OCI-LY7 (cell line): Measurements from ENCODE around the gene MYBL2.

Source experiments
- CTCF ChIP-seq: fragments of 200-600 bp; sonication (generic); conservative IDR thresholded peaks from 2 replicates; pipeline ENCODE4 v1.5.1; 2014; ENCODE audit warnings: mild to moderate bottlenecking, antibody characterized with exemption, low read length, moderate library complexity, mixed read lengths
- EZH2phosphoT487 ChIP-seq: fragments of 200-600 bp; sonication (generic); IDR thresholded peaks from 2 replicates; pipeline ENCODE4 v1.6.1; 2018; ENCODE audit warnings: low read depth, borderline replicate concordance, mild to moderate bottlenecking, mixed run types, antibody characterized with exemption, low read length, moderate library complexity, mixed read lengths

- TF ChIP-seq CTCF = no peak
- no peak for TF ChIP-seq EZH2phosphoT487
These were observed 19.9 kb downstream of the MYBL2 start for GRCh38 chr20:43686820-43687219.
